Measurements from ENCODE around the gene SNX33. TPM values are rescaled to one million over a fixed set of nuclear protein-coding genes. Genes with fewer than 3 reads are reported as not detected.
"Not testable (repeated sequence)": the region's sequence is repeated elsewhere in the genome, so short reads cannot be mapped to it uniquely, and the experiment has no call there.

SNX33 gene
- total RNA-seq, 1 donor from 2014 or later, result 12.7 TPM

DNA sequence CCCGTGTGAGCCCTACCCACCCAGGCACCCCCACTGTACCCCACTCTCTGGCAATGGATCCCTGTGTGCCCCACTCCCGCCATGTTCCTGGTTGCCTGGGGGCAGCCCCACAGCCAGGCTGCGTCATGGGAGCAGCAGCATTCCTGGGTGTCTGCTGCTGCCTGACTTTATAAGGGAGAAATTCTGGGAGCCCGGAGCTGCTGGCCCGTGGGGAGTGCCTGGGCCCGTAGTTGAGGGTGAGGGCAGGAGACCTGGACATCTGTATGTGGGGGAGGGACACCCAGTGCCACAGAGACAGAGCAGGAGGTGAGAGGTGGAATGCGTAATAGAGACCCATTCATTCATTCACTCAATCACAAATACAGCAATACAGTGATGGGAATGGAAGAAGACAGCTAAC is 49.8 kb downstream of the SNX33 start:
- ATAC-seq (no peak), DNase-seq (ENCODE audit: low spot score) (no peak)

DNA sequence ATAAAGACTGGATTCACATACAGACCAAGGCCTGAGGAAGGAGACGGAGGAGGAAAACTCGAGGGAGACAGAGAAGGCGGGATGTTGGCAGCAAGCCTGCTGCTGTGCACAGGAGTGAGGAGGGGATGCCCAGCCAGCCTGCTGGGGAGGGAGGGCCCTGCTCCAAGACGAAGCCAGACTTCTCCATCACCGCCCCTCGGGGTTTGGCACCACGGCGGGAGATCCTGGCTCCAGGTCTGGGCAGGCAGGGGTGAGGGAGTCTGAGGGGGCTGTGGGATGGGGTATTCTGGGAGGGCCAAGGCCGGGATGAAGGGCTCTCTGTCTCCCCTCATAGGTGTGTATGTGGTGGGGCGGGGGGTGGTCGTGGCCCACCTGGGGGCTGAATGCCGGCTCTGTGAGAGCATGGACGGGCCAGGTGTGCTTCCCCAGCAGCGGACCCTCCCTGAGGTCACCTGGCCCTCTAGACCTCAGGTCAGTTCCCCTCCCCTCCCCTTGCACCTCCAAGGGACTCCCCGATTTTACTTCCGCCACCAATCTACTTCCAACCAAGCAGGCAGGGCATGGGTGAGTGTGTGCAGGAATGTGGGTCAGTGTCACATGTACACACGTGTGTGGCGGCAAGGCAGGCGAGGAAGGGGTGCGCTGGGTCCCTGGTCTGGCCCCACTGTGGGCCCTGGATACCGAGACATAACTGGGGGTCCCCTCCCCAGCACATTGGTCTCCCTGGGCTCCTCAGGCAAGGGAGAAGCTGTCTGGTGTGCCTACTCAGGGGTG is 50.4 kb downstream of the SNX33 start:
- DNase-seq (ENCODE audit: low spot score), result not testable (repeated sequence)

DNA sequence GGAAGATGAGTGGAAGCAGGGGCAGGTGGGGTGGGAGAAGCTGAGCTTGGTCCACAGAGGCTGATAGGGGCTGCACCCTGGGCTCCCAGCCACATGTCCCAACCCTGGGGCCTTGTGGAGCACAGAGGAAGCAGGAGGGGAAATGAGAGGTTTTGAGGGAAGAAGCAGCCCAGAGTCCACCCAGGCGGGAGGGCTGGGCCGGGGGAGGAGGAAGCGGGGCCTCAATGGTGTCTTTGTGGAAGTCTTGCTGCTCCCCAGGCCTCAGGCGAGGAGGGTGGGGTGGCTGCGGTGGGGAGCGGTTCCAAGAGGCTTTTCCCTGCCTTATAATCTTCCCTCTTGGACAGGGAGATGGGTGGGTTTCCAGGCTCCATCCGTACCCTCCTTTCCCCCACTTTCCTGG is 51.8 kb downstream of the SNX33 start:
- peak; percentile 38 for ATAC-seq

More for the DNA sequence above, 50.4 kb downstream of the SNX33 start:
- not testable (repeated sequence) for ATAC-seq

DNA sequence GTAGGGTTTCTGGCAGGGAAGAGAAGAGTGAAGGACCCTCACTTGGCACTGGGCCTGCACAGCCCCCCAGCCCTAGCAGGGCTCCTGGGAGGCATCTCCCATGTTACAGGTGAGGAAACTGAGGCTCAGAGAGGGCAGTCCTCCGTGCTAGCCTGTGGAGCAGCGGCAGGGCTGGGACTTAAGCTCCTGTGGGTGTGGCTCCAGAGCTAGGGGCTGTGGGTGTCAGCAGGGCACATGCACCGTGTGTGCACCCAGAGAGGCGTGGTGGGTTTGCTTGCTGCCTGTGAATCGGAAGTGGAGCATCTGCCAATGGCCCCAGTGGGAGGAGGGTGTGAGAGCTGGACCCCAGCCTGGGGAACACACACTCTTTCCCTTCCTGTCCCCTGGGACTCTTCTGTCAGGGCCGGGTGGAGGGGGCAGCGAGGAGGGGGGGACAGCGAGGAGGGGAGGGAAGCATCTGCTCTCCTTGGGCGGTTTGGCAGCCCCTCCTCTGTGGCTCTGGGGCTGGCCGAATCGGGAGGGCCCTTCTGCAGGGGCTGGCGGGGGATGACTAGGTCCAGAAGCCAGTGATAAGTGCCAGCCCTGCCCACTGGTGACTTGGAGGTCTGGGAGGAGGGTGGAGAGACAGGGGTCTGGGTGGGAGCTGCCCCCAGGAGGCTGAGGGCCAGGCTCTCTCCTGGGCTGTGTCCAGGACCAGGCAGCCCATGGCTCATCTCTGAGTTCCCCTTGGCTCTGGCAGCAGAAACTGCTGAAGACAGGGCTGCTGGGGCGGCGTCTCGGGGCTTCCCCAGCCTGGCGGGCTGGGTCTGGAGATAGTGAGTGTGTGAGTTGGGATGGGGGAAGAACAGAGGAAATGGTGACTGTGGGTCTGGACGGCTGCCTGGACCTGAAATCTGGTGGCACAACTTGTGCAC is 52.5 kb downstream of the SNX33 start:
- peak; percentile 43 for ATAC-seq
- not testable (repeated sequence) for DNase-seq (ENCODE audit: low spot score)

More for the DNA sequence above, 51.8 kb downstream of the SNX33 start:
- not testable (repeated sequence) for DNase-seq (ENCODE audit: low spot score)

DNA sequence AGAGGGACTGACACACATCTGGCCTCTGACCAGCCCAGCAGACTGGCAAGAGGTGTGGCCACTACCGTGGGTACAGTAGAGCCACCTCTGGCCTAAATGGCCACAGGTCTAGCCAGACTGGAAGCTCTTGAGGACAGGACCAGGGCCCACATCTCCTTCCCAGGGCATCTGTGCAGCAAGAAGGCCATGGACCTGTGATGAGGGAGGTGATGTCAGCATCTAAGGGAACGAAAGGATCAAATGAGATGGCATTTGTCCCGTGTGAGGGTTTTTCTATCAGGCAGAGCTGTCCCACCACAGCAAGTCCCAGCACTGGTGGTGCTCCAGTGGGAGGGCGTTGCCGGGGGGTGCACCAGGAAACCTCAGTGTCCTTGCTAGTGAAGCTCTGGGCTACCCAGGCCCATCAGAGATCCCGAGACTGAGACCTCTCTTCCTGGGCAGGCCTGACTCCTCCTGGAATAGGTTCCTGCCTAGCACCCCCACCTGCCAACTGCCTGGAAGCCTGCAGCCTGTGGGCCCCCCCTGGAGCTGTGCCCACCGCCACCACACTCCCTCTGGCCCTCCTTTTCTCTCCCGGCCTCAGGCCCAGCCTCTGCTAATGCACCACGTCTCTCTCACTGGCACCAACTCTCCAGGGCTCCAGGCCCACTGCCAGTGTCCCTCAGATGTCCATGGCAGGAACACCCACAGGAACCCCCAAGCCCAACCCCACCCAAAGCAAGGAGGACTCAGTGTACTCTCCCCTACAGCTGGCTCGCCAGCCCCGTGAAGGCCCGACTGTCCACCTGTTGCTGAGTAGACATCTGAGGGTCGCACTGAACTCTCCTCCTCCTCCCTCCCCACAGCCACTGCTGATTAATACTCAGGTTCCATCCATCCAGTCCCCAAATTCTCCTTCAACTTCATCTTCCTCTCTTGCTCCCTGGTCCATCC is 53.6 kb downstream of the SNX33 start:
- not testable (repeated sequence) for DNase-seq (ENCODE audit: low spot score); ATAC-seq

DNA sequence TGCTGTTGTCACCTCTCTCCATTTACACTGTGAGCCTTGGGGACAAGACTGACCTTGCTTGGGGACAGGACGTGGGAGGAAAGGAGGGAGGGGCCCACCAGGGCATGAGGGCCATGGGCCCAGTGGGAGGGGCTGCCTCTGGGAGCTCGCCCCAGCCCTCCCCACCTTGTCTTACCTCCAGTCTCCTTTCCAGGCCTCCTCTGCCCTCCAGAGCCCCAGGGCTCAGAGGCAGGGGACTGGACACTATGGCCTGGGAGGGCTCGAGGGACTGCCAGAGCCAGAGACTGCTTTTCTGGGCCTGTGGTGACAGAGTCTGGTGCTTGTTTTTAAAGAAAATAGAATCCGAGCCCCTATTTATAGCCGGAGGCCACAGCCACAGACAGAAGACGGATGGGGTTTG is 54.7 kb downstream of the SNX33 start:
- no peak for DNase-seq (ENCODE audit: low spot score)
- no peak for ATAC-seq

DNA sequence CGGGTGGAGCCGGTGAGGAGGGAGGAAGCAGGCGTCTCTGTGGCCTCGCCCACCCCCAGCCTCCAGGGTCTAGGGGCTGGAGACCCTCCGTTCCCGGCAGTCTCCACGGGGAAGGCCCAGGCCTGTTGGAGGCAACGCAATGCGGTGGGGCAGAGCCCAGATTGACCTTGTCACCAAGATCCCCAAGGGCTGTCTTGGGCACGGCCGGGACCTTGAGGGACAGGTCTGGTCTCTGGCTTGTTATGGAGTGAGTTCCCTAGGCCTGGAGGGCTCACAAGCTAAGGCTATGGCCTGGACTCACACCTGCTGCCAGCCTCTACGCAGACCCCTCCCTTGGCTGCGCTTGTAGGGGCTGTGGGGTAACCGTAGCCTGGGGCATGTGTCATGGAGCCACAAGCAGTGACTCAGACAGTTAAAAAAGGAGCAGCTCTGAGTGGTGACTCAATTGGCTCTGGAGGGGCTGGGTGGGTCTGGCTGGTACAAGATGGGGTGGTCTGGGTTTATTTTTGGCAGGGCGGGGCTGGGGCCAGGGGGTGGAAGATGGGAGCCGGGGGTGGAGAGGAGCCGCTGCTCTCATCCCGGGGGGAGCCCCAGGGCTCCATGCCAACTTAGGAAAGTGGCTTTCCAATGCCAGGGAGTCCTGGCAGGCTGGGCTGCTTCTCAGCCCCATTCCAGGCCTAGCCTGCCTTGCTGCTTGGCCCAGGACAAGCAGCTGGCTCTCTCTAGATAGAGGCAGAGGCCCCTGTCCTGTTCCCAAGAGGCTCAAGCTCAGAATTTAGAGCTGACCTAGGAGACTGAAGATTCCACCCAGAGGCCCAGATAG is 55.9 kb downstream of the SNX33 start:
- ATAC-seq; DNase-seq (ENCODE audit: low spot score): not testable (repeated sequence)

DNA sequence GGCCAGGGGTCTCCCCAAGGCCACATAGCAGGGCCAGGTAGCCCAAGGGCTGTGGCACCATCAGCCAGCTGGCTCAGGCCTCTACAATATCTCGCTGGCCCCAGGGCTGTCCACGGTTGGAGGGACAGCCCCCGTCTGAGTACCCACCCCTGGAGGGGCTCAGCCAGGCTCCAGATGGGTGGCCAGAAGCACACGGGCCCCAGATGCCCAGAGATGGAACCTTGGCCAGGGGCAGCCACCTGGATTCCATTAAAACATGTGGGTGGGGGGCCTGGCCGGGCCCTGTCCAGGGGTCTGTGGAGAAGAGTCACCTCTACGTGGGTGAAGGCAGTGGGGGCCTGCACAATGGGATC is 56.5 kb downstream of the SNX33 start:
- ATAC-seq (no peak), DNase-seq (ENCODE audit: low spot score) (no peak)

DNA sequence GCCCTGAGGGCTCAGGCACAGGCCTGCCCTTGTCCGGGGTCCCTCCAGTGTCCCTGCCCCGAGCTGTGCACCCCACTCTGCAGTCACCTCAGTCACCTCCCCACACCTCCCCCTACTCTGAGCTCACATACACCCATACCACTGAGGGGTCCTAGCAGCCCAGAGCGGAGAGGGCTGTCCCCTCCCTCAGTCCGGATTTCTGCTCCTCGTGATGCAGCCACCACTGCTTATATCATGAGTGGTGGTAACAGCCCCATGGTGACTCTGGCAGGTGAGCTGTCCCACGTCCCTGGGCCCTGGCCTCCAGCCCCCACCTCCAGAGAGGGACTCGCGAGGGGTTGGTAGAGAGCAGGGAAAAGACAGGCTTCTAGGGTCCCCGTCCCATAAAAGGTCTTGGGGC is 56.9 kb downstream of the SNX33 start:
- DNase-seq (ENCODE audit: low spot score) (no peak), ATAC-seq (no peak)

DNA sequence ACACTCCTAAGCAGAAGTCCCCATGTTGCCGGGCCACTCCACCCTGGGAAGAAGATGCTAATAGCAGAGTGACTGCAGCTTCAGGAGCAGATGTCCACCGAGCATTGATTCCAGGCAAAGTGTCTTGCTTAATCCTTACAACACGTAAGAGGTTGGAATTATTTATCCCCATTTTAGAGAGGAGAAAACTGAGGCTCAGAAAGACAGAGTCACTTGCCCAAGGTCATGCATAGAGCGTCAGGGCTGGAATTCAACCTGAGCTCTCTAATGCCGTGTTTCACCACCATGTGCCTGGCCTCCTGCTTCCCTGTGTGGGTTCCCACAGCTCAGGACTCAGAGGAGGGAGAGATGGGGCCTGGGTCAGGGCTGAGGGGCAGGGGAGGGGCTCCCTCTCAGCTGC is 57.7 kb downstream of the SNX33 start:
- DNase-seq (ENCODE audit: low spot score); ATAC-seq: not testable (repeated sequence)

DNA sequence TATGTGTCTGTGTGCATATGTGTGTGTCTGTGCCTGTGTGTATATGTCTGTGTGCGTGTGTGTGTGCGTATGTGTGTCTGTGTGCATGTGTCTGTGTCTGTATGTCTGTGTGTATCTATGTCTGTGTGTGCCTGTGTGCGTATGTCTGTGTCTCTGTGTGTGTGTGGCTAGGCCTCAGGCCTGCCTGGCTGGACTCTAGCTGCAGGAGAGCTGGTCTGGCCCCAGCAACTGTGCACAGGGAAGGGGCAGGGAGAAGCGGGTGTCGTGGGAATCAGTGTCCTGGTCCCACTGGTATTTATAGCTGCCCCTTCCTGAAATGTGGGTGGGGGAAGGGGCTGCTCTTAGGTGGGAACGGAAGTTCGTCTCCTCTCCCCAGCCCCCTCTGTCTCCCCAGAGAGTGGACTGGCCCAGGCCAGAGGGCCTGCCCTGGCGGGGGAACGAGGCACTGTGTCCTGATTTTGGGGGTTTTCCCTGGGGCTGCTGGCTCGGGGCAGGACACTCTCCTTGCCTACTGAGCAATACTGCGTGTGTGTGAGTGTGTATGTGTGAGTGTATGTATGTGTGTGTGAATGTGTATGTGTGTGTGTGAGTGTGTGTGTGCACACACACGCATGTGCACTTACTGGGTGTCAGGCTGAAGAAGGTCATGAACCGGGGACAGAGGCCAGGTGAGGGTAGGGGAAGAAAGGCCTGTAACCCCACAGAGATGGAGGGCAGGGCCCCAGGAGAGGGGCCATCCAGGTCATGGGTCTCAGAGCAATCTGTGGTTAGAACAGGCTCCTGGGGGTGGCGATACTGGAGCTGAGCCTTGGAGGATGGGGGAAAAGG is 58.4 kb downstream of the SNX33 start:
- DNase-seq (ENCODE audit: low spot score), result no peak
- no peak for ATAC-seq

DNA sequence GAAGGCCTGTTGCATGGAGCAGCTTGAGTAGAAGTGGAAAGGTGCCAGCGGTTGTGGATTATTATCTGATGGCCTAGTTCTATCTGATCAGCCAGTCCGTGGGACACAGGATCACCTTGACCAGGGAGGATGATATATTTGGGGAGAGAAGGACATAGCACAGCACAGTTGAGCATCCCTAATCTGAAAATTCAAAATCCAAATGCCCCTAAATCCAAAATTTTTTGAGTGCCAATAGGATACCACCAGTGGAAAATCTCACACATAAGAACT is 58.9 kb downstream of the SNX33 start:
- ATAC-seq, result peak; percentile 38
- DNase-seq (ENCODE audit: low spot score), result no peak

DNA sequence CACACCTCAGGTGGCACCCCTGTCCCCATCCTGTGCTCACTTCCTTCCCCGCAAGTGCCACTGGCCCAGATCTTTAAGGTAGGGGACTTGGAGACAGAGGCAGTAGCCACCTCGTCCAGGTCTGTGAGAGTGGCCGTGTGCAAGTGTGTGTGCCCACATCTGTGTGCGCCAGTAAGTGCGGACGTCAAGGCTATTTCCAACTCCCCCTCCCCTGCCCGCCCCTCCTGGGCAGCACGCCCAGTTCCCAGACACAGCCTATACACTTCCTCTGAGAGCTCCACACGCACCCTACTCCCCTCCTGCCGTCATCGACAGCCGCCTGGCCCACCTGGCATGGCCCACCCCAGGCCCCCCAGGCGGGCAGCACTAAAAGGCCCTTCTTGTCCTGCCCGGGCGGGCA is 61.7 kb downstream of the SNX33 start:
- ATAC-seq; DNase-seq (ENCODE audit: low spot score): not testable (repeated sequence)

DNA sequence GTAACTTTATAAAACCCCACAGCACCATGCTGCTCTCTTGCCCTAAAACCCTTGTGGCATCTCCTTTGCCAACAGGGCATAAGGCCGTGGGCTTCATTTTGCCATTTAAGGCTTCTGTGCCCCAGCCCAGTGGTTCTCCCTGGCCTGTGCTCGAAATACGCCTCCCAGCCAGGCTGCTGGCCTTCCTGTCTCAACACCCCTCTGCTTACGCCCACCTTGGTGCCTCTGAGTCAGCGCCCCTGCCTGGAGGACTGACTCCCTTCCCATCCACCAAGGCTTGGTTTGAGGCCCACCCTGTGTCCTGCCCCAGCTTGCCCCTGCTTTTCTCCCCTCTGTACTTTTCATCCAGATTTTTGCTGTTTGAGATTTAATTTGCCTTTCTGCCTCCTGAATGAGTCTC is 63.2 kb downstream of the SNX33 start:
- DNase-seq (ENCODE audit: low spot score); ATAC-seq: not testable (repeated sequence)

DNA sequence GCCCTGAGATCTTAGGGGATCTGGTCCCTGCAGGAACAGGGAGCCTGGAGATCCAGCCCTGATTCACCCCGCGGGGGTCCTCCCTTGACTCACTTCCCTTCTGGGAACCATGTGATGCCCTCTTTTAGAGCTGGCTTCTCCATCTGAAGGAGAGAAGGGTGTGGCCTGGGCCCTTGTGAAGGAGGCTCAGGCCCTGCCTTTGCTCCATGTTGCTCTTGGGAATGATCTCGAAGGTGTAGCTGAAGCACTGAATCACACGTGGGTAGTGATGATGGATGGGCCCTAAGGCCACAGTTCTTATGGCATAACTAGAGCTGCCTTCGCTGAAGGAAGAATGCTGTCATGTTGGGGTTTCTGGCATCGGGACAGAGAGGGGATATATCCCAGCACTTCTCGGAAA is 63.8 kb downstream of the SNX33 start:
- not testable (repeated sequence) for ATAC-seq; DNase-seq (ENCODE audit: low spot score)

Data from left lobe of liver (tissue), 2 donors.